GM12878 (cell line): ENCODE results near the gene ODAD2. TPM values are rescaled to one million over a fixed set of nuclear protein-coding genes. Genes with fewer than 3 reads are reported as not detected.

Experiments
- ATAC-seq: fragments of 200-7000 bp; cut with Tn5 transposase; 3 replicates; pipeline ENCODE4 v1.9.1; 2020; ENCODE audit warnings: mild to moderate bottlenecking, moderate library complexity
- BruUV-seq: library from RNA; stranded (reverse); fragments of 400-500 nt; replicated peaks from 2 replicates; lab custom pipeline; 2021; lab: Mats Ljungman, UMichigan
- CTCF ChIA-PET: fragments of 300-600 bp; sonication (Branson Sonifier 250); formaldehyde crosslinking; extraction: SDS; loops from one replicate; lab custom pipeline; 2021; ENCODE audit warnings: inconsistent platforms; lab: Yijun Ruan, JAX
- POLR2A ChIA-PET: fragments of 350-600 bp; formaldehyde crosslinking; extraction: SDS; loops from one replicate; lab custom pipeline; 2021; ENCODE audit warnings: inconsistent platforms; lab: Charles Lee
- RAD21 ChIA-PET: fragments of 300-600 bp; sonication (Branson Sonifier 250); formaldehyde crosslinking; loops from one replicate; lab custom pipeline; 2023; ENCODE audit warnings: antibody characterized with exemption; ENCODE audit not compliant: unreplicated experiment; lab: Charles Lee
- SMC1A ChIA-PET: fragments of 300-600 bp; sonication (Branson Sonifier 250); formaldehyde crosslinking; loops from one replicate; lab custom pipeline; 2023; ENCODE audit not compliant: unreplicated experiment, uncharacterized antibody; lab: Charles Lee
- DNase-seq: peaks from one replicate; pipeline ENCODE4 v3.0.0-alpha.2; 2011; ENCODE audit warnings: low read depth, low spot score
- FAIRE-seq: peaks from 3 replicates; lab custom pipeline; 2011; peaks lifted over from hg19 to GRCh38; lab: Jason Lieb, UNC
- H2AFZ ChIP-seq: 2 replicates; pipeline ENCODE4 v1.6.0; 2011; ENCODE audit warnings: low read depth, low read length, control low read depth; ENCODE audit not compliant: control insufficient read depth
- H3K27ac ChIP-seq: 2 replicates; pipeline ENCODE4 v1.5.1; 2011; ENCODE audit warnings: control low read depth; ENCODE audit not compliant: control insufficient read depth, insufficient read depth
- H3K27me3 ChIP-seq, 2 experiments: replicated peaks in 1 of 2; 2 replicates each; pipeline versions ENCODE4 v1.6.0 to v1.6.1; 2011; ENCODE audit warnings: low read length in 1 of 2; ENCODE audit not compliant: control insufficient read depth in 2 of 2, insufficient read depth in 2 of 2
- H3K36me3 ChIP-seq, 2 experiments: 2 replicates each; pipeline ENCODE4 v1.5.1; 2011; ENCODE audit warnings: low read length in 1 of 2; ENCODE audit not compliant: control insufficient read depth in 2 of 2, insufficient read depth in 2 of 2
- H3K4me1 ChIP-seq: 2 replicates; pipeline ENCODE4 v1.6.1; 2011; ENCODE audit warnings: mild to moderate bottlenecking, low read length, moderate library complexity, mixed read lengths; ENCODE audit not compliant: control insufficient read depth, insufficient read depth
- H3K4me2 ChIP-seq: 2 replicates; pipeline ENCODE4 v1.6.0; 2011; ENCODE audit warnings: control low read depth; ENCODE audit not compliant: control insufficient read depth, insufficient read depth
- H3K4me3 ChIP-seq: fragments of 200-600 bp; sonication (generic); 2 replicates; pipeline ENCODE4 v1.5.1; 2016
- H3K79me2 ChIP-seq: 2 replicates; pipeline ENCODE4 v1.6.0; 2011; ENCODE audit warnings: low read length; ENCODE audit not compliant: control insufficient read depth, insufficient read depth
- H3K9ac ChIP-seq: 2 replicates; pipeline ENCODE4 v1.8.0; 2011; ENCODE audit warnings: low read length, control low read depth, mixed read lengths; ENCODE audit not compliant: control insufficient read depth, insufficient read depth
- H3K9me3 ChIP-seq: replicated peaks from 3 replicates; pipeline ENCODE4 v1.5.1; 2011; ENCODE audit warnings: mild to moderate bottlenecking, low read length; ENCODE audit not compliant: control insufficient read depth, insufficient read depth
- H4K20me1 ChIP-seq: 2 replicates; pipeline ENCODE4 v1.6.0; 2011; ENCODE audit not compliant: control insufficient read depth, insufficient read depth
- ATF7 ChIP-seq: fragments of 450-650 bp; IDR thresholded peaks from 2 replicates; pipeline ENCODE4 v1.6.1; 2016; ENCODE audit warnings: low read depth, mild to moderate bottlenecking
- BHLHE40 ChIP-seq, 2 experiments: fragments of 450-650 bp in 1 of 2; IDR thresholded peaks; 2 replicates each; pipeline ENCODE4 v1.6.1; 2011 to 2017; ENCODE audit warnings: low read depth in 2 of 2, borderline replicate concordance in 1 of 2, improper control_type of control experiment in 1 of 2, low read length in 1 of 2, mild to moderate bottlenecking in 1 of 2
- CBX3 ChIP-seq: fragments of 200-600 bp; sonication (generic); IDR thresholded peaks from 2 replicates; pipeline ENCODE4 v1.6.1; 2016; ENCODE audit warnings: low read depth, borderline replicate concordance
- CHD2 ChIP-seq: IDR thresholded peaks from 2 replicates; pipeline ENCODE4 v1.6.1; 2011; ENCODE audit warnings: low read depth, low read length, improper control_type of control experiment, borderline replicate concordance
- CUX1 ChIP-seq: IDR thresholded peaks from 2 replicates; pipeline ENCODE4 v1.6.1; 2012; ENCODE audit warnings: improper control_type of control experiment, low read depth, low read length; ENCODE audit not compliant: insufficient replicate concordance
- ELK1 ChIP-seq: IDR thresholded peaks from 2 replicates; pipeline ENCODE4 v1.6.1; 2012; ENCODE audit warnings: low read depth, low read length, improper control_type of control experiment
- GABPA ChIP-seq: IDR thresholded peaks from 2 replicates; pipeline ENCODE4 v1.6.1; 2014; ENCODE audit warnings: antibody characterized with exemption, low read depth, mild to moderate bottlenecking, inconsistent platforms
- IRF3 ChIP-seq: fragments of 450-650 bp; IDR thresholded peaks from 2 replicates; pipeline ENCODE4 v1.6.1; 2014; ENCODE audit warnings: mild to moderate bottlenecking
- JUND ChIP-seq: IDR thresholded peaks from 2 replicates; pipeline ENCODE4 v1.6.1; 2012; ENCODE audit warnings: low read depth, mild to moderate bottlenecking, low read length, improper control_type of control experiment, moderate library complexity
- MYC ChIP-seq: IDR thresholded peaks from 2 replicates; pipeline ENCODE4 v1.6.1; 2011; ENCODE audit warnings: mild to moderate bottlenecking, low read length, moderate library complexity, inconsistent platforms; ENCODE audit not compliant: insufficient read depth, insufficient replicate concordance, insufficient read length, severe bottlenecking
- PAX5 ChIP-seq: IDR thresholded peaks from 2 replicates; pipeline ENCODE4 v1.6.1; 2011; ENCODE audit warnings: low read depth, low read length, borderline replicate concordance
- RAD51 ChIP-seq: fragments of 450-650 bp; IDR thresholded peaks from 2 replicates; pipeline ENCODE4 v1.6.1; 2016; ENCODE audit warnings: moderate library complexity, mild to moderate bottlenecking, inconsistent platforms
- RELB ChIP-seq: fragments of 450-650 bp; IDR thresholded peaks from 2 replicates; pipeline ENCODE4 v1.6.1; 2017; ENCODE audit warnings: low read depth, mild to moderate bottlenecking, moderate library complexity
- SP1 ChIP-seq: IDR thresholded peaks from one replicate; pipeline ENCODE4 v1.6.1; 2011; ENCODE audit warnings: low read depth, low read length
- SUZ12 ChIP-seq: fragments of 200-600 bp; sonication (generic); IDR thresholded peaks from one replicate; pipeline ENCODE4 v1.6.1; 2018; ENCODE audit warnings: antibody characterized with exemption, mild to moderate bottlenecking; ENCODE audit not compliant: unreplicated experiment
- TARDBP ChIP-seq: IDR thresholded peaks from 2 replicates; pipeline ENCODE4 v1.6.1; 2016; ENCODE audit warnings: borderline replicate concordance
- TCF7 ChIP-seq: IDR thresholded peaks from 2 replicates; pipeline ENCODE4 v1.6.1; 2014; ENCODE audit warnings: antibody characterized with exemption, borderline replicate concordance
- WGBS: methylation state at CpG from one replicate; pipeline ENCODE4 v1.1.6; 2016; ENCODE audit warnings: low lambda C conversion rate; ENCODE audit not compliant: insufficient replicate concordance, insufficient coverage; ENCODE audit errors: missing lambda C conversion rate; 5-methylcytosine and 5-hydroxymethylcytosine counted together
- in situ Hi-C: fragments of 300-500 bp; cut with MboI; formaldehyde crosslinking; loops from 9 replicates; pipeline ENCODE4 v1.14.3; 2018; ENCODE audit warnings: mixed read lengths
- intact Hi-C: fragments of 100-400 bp; cut with micrococcal nuclease; formaldehyde crosslinking; loops from one replicate; pipeline ENCODE4 v1.14.2; 2022; ENCODE audit not compliant: unreplicated experiment
- polyA plus RNA-seq, 11 experiments: library from polyadenylated mRNA; depleted of rRNA in 4 of 11; unstranded in 6 of 11; stranded (reverse) in 5 of 11; fragments of >200 nt; fragmentation: Nextera tagmentation in 4 of 11; fragmentation: Illumina TruSeq in 1 of 11; extraction: Ambion mirVana in 4 of 11; extraction: Trizol in 1 of 11; gene quantifications; 1 replicate in 1 of 11; 2 replicates in 10 of 11; pipeline versions ENCODE4 v1.2.1 to v1.2.3, GENCODE V29; 2011 to 2016; ENCODE audit warnings: inconsistent platforms in 2 of 11, missing spikeins in 2 of 11, low read depth in 1 of 11
- total RNA-seq, 4 experiments: library from RNA; depleted of rRNA in 3 of 4; stranded (reverse); fragments of >200 nt in 3 of 4; fragmentation: Illumina TruSeq in 1 of 4; extraction: Trizol in 1 of 4; gene quantifications; 2 replicates each; pipeline versions ENCODE4 v1.2.1 to v1.2.3, GENCODE V29; 2013 to 2021

ODAD2 gene
- total and polyA plus RNA-seq, 10 of the 15 experiments (the other 5 are each of a cell fraction or from before 2014, with no cell fraction given) = not detected

GRCh38 chr10:27822301-27822700, 176.6 kb downstream of the ODAD2 start:
- WGBS = 16% methylated on average over 4 of the region's 4 CpGs
- Histone ChIP-seq H2AFZ (no peak overlapping the region), H3K27me3 (no peaks in the 10 kb centered on the region), H4K20me1 (no peaks in the 10 kb centered on the region), H3K9me3 (no peaks in the 10 kb centered on the region), H3K36me3 (no peaks in the 10 kb centered on the region), H3K27ac (no peak overlapping the region), H3K4me3 (no peak overlapping the region), H3K4me2 (no peak overlapping the region), H3K4me1 (no peaks in the 10 kb centered on the region), H3K79me2 (no peaks in the 10 kb centered on the region), H3K9ac (no peak overlapping the region)
- intact Hi-C loops = no loop called here
- DNase-seq = no peak
- ATAC-seq = no peak
- SMC1A ChIA-PET = no interaction called here
- FAIRE-seq = no peak
- TF ChIP-seq ATF7 (no peak), RAD51 (no peak), JUND (no peak), PAX5 (no peak), TCF7 (no peak), CBX3 (no peak), TARDBP (no peak), CUX1 (no peak), BHLHE40 (IDR thresholded peaks at IDR 0.05; ENCODE audit: borderline replicate concordance in 1 of 2, low read depth in 2 of 2, low read length in 1 of 2) (no peak), CHD2 (no peak), SUZ12 (no peak), RELB (no peak), IRF3 (no peak), SP1 (no peak), MYC (no peak), GABPA (no peak), ELK1 (no peak)
- RAD21 ChIA-PET = no interaction called here
- POLR2A ChIA-PET = no interaction called here
- CTCF ChIA-PET = no interaction called here
- in situ Hi-C loops = no loop called here
- BruUV-seq = no TSS peak
